Colonic mucosa (tissue), 4 donors: ENCODE measurements around the gene RUNX3. TPM values are rescaled to one million over a fixed set of nuclear protein-coding genes. Genes with fewer than 3 reads are reported as not detected.

Experiments
- DNase-seq: peaks from one replicate; pipeline ENCODE4 v3.0.0-alpha.2; 2020
- H3K27ac ChIP-seq: fragments of 200-600 bp; one replicate; pipeline ENCODE4 v1.8.0; 2021
- H3K27me3 ChIP-seq: fragments of 200-600 bp; one replicate; pipeline ENCODE4 v1.8.0; 2021
- H3K36me3 ChIP-seq: fragments of 200-600 bp; one replicate; pipeline ENCODE4 v1.8.0; 2021
- H3K4me1 ChIP-seq: fragments of 200-600 bp; one replicate; pipeline ENCODE4 v1.8.0; 2021; ENCODE audit warnings: mild to moderate bottlenecking
- H3K4me3 ChIP-seq: fragments of 200-600 bp; one replicate; pipeline ENCODE4 v1.8.0; 2021
- H3K9ac ChIP-seq, 2 donors: one replicate each; pipeline ENCODE4 v1.7.0; 2013; ENCODE audit warnings: control low read depth in 2 of 2, low read depth in 2 of 2, low read length in 2 of 2
- H3K9me3 ChIP-seq: fragments of 200-600 bp; one replicate; pipeline ENCODE4 v1.8.0; 2021
- CTCF ChIP-seq: fragments of 200-600 bp; IDR thresholded peaks from one replicate; pipeline ENCODE4 v1.8.0; 2022; ENCODE audit warnings: antibody characterized with exemption, mild to moderate bottlenecking
- intact Hi-C: fragments of 100-400 bp; cut with DNase I; formaldehyde crosslinking; loops from one replicate; pipeline ENCODE4 v1.14.1; 2022
- total RNA-seq, 2 donors: library from RNA; stranded (reverse); fragmentation: NEBNext Ultra II Directional in 1 of 2; extraction: Animal tissue kit (Norgen Biotek cat#: 25700) in 1 of 2; gene quantifications; one replicate each; pipeline ENCODE4 v1.2.1, GENCODE V29; 2021
- donor health status: healthy.
- donor health status: DM: no; HTN: no; CAD: no.
- donor health status: DM: no; HTN: no; CAD: no.

RUNX3 gene
- total RNA-seq, 2 donors from 2014 or later, result 1.6 to 3.2 TPM

- no peak for DNase-seq
- H3K9ac ChIP-seq, result no peak overlapping the region
- intact Hi-C loops, result no loop called here
Observed at GRCh38 chr1:24942789-24943188, 12.7 kb upstream of the RUNX3 start.

GRCh38 chr1:24941564-24941963 is 11.5 kb upstream of the RUNX3 start:
- Histone ChIP-seq H3K4me3 (no peak overlapping the region), H3K9ac (no peak overlapping the region), H3K36me3 (no peaks in the 10 kb centered on the region), H3K27ac (no peak overlapping the region), H3K27me3 (no peaks in the 10 kb centered on the region), H3K9me3 (no peaks in the 10 kb centered on the region), H3K4me1 (no peaks in the 10 kb centered on the region)
- no peak for TF ChIP-seq CTCF
- intact Hi-C loops, result no loop called here
- DNase-seq, result no peak

More at GRCh38 chr1:24942789-24943188, 12.7 kb upstream of the RUNX3 start:
- no peaks in the 10 kb centered on the region for H3K27me3 ChIP-seq
- H3K27ac ChIP-seq, result no peak overlapping the region
- H3K4me1 ChIP-seq, result no peaks in the 10 kb centered on the region
- H3K9me3 ChIP-seq, result no peaks in the 10 kb centered on the region
- no peak overlapping the region for H3K4me3 ChIP-seq
- no peaks in the 10 kb centered on the region for H3K36me3 ChIP-seq
- TF ChIP-seq CTCF, result no peak

GRCh38 chr1:24940231-24940630 is 10.2 kb upstream of the RUNX3 start:
- no peak overlapping the region for H3K4me3 ChIP-seq
- no peak overlapping the region for H3K9ac ChIP-seq
- no peaks in the 10 kb centered on the region for H3K4me1 ChIP-seq
- H3K9me3 ChIP-seq, result no peaks in the 10 kb centered on the region
- TF ChIP-seq CTCF, result no peak
- H3K27me3 ChIP-seq, result peaks cover 3% of the 10 kb centered on the region
- no peaks in the 10 kb centered on the region for H3K36me3 ChIP-seq
- no peak for DNase-seq
- no peak overlapping the region for H3K27ac ChIP-seq
- intact Hi-C loops, result no loop called here

- H3K27me3 ChIP-seq, result peaks cover 3% of the 10 kb centered on the region
- H3K36me3 ChIP-seq, result no peaks in the 10 kb centered on the region
- H3K9ac ChIP-seq, result no peak overlapping the region
- no peak for TF ChIP-seq CTCF
- H3K9me3 ChIP-seq, result no peaks in the 10 kb centered on the region
- no peaks in the 10 kb centered on the region for H3K4me1 ChIP-seq
- no peak overlapping the region for H3K27ac ChIP-seq
- intact Hi-C loops, result no loop called here
- H3K4me3 ChIP-seq, result no peak overlapping the region
- DNase-seq, result no peak
Observed at GRCh38 chr1:24939675-24940193, 9.7 kb upstream of the RUNX3 start.

- H3K4me1 ChIP-seq, result no peaks in the 10 kb centered on the region
- no peak for DNase-seq
- no peak overlapping the region for H3K9ac ChIP-seq
- H3K4me3 ChIP-seq, result no peak overlapping the region
- TF ChIP-seq CTCF, result no peak
- H3K27me3 ChIP-seq, result peaks cover 3% of the 10 kb centered on the region
- intact Hi-C loops, result no loop called here
- H3K9me3 ChIP-seq, result no peaks in the 10 kb centered on the region
- no peak overlapping the region for H3K27ac ChIP-seq
- H3K36me3 ChIP-seq, result no peaks in the 10 kb centered on the region
Observed at GRCh38 chr1:24939040-24939674, 9.1 kb upstream of the RUNX3 start.
